ENCODE measurements around the gene OLFML3. TPM values are rescaled to one million over a fixed set of nuclear protein-coding genes. Genes with fewer than 3 reads are reported as not detected.

Gene OLFML3
- total RNA-seq, 1 experiment from 2014 or later: 171 TPM

GRCh38 chr1:113957984-113958383, 21.3 kb upstream of the OLFML3 start:
- Histone ChIP-seq H3K23ac (ENCODE audit: insufficient read length, low read depth, low read length) (no peak overlapping the region), H3K79me1 (ENCODE audit: insufficient read depth, low read depth, low read length, poor library complexity, severe bottlenecking) (no peaks in the 10 kb centered on the region), H3K4me1 (ENCODE audit: insufficient read depth, low read length) (no peaks in the 10 kb centered on the region), H2BK20ac (ENCODE audit: low read depth, low read length, poor library complexity, severe bottlenecking) (no peak overlapping the region), H3K27ac (ENCODE audit: insufficient read length, low read depth, low read length) (no peak overlapping the region), H3T11ph (ENCODE audit: low read length) (no peak overlapping the region), H2AK5ac (ENCODE audit: insufficient read length, low read length) (no peak overlapping the region), H3K79me2 (ENCODE audit: insufficient read depth, low read length) (no peaks in the 10 kb centered on the region), H3K27me3 (ENCODE audit: insufficient read depth, low read length) (no peaks in the 10 kb centered on the region), H3K4me2 (ENCODE audit: insufficient read depth, insufficient read length, low read length) (no peak overlapping the region), H3K18ac (ENCODE audit: insufficient read length, low read depth, low read length) (no peak overlapping the region), H4K5ac (ENCODE audit: insufficient read length, low read depth, low read length) (no peak overlapping the region), H3K4ac (ENCODE audit: low read depth, low read length) (no peak overlapping the region), H3K9ac (ENCODE audit: extremely low read depth, insufficient read length, low read length) (no peak overlapping the region), H2BK5ac (ENCODE audit: insufficient read length, low read length) (no peak overlapping the region), H3K14ac (ENCODE audit: insufficient read depth, low read length) (no peak overlapping the region), H3K9me3 (ENCODE audit: control insufficient read depth, low read depth, low read length) (no peaks in the 10 kb centered on the region), H2BK120ac (ENCODE audit: low read depth, low read length, poor library complexity, severe bottlenecking) (no peak overlapping the region), H4K8ac (replicated peaks; ENCODE audit: insufficient read length, low read depth, low read length) (no peak overlapping the region), H2BK12ac (ENCODE audit: insufficient read length, low read depth, low read length) (no peak overlapping the region), H3K56ac (ENCODE audit: insufficient read length, low read depth, low read length) (no peak overlapping the region), H4K91ac (ENCODE audit: insufficient read length, low read depth, low read length) (no peak overlapping the region), H2BK15ac (ENCODE audit: low read depth, low read length) (no peak overlapping the region), H2AFZ (ENCODE audit: low read length) (no peak overlapping the region), H3K23me2 (ENCODE audit: insufficient read length, low read depth, low read length, poor library complexity, severe bottlenecking) (no peaks in the 10 kb centered on the region), H4K20me1 (ENCODE audit: control insufficient read depth, insufficient read depth, insufficient read length) (no peaks in the 10 kb centered on the region)
- Mint-ChIP-seq H3K27me3 (ENCODE audit: low read depth) (no peaks in the 10 kb centered on the region), H3K4me3 (no peak overlapping the region), H3K9me3 (no peaks in the 10 kb centered on the region), H3K36me3 (ENCODE audit: insufficient read depth in 1 of 3, low read depth in 3 of 3) (peaks cover 7 to 53% (median 52%) of the 10 kb centered on the region in 3 experiments; a peak in 6 of 7 replicates), H3K27ac (no peak overlapping the region), H3K4me1 (no peaks in the 10 kb centered on the region)
- DNase-seq: no peak
- no peak for TF ChIP-seq CTCF (conservative IDR thresholded peaks at IDR 0.05)
- WGBS (ENCODE audit: extremely low coverage, insufficient read length, low lambda C conversion rate): no CpG with 5 or more reads among the region's 1 CpG

All from H9 (cell line).